HEK293 (cell line): ENCODE measurements around the gene CKB.

Experiments used
- GLI4 ChIP-seq: fragments of 450-650 bp; formaldehyde crosslinking; IDR thresholded peaks from 2 replicates; pipeline ENCODE4 v1.5.1; 2016; ENCODE audit warnings: missing biosample characterization, missing genetic modification characterization
- KLF10 ChIP-seq: fragments of 450-650 bp; IDR thresholded peaks from 2 replicates; pipeline ENCODE4 v1.5.1; 2018; ENCODE audit warnings: missing biosample characterization, mild to moderate bottlenecking, missing genetic modification characterization
- ZBTB11 ChIP-seq: fragments of 450-650 bp; formaldehyde crosslinking; conservative IDR thresholded peaks from 2 replicates; pipeline ENCODE4 v1.5.1; 2016; ENCODE audit warnings: low read depth, missing biosample characterization, missing genetic modification characterization
- ZBTB44 ChIP-seq: fragments of 450-650 bp; IDR thresholded peaks from 2 replicates; pipeline ENCODE4 v1.5.1; 2018; ENCODE audit warnings: missing biosample characterization, mild to moderate bottlenecking, missing genetic modification characterization
- ZFP69B ChIP-seq: fragments of 450-650 bp; formaldehyde crosslinking; IDR thresholded peaks from 2 replicates; pipeline ENCODE4 v1.5.1; 2016; ENCODE audit warnings: missing biosample characterization, missing genetic modification characterization
- ZNF24 ChIP-seq: fragments of 450-650 bp; formaldehyde crosslinking; IDR thresholded peaks from 2 replicates; pipeline ENCODE4 v1.5.1; 2016; ENCODE audit warnings: missing biosample characterization, missing genetic modification characterization
- ZNF362 ChIP-seq: fragments of 450-650 bp; formaldehyde crosslinking; IDR thresholded peaks from 2 replicates; pipeline ENCODE4 v1.5.1; 2016; ENCODE audit warnings: missing biosample characterization, missing genetic modification characterization
- ZNF398 ChIP-seq: fragments of 450-650 bp; formaldehyde crosslinking; IDR thresholded peaks from 2 replicates; pipeline ENCODE4 v1.5.1; 2017; ENCODE audit warnings: missing biosample characterization, missing genetic modification characterization
- ZNF488 ChIP-seq: fragments of 450-650 bp; formaldehyde crosslinking; IDR thresholded peaks from 2 replicates; pipeline ENCODE4 v1.5.1; 2016; ENCODE audit warnings: missing biosample characterization, missing genetic modification characterization
- TF ChIP-seq, protein P1 (sequence below): fragments of 450-650 bp; formaldehyde crosslinking; IDR thresholded peaks from 2 replicates; pipeline ENCODE4 v1.5.1; 2016; ENCODE audit warnings: missing biosample characterization, missing genetic modification characterization
- TF ChIP-seq, protein P2 (sequence below): fragments of 450-650 bp; formaldehyde crosslinking; IDR thresholded peaks from 2 replicates; pipeline ENCODE4 v1.5.1; 2016; ENCODE audit warnings: missing biosample characterization, missing genetic modification characterization

GRCh38 chr14:103501921-103502669, 20.5 kb downstream of the CKB start:
- TF ChIP-seq, protein P1, sequence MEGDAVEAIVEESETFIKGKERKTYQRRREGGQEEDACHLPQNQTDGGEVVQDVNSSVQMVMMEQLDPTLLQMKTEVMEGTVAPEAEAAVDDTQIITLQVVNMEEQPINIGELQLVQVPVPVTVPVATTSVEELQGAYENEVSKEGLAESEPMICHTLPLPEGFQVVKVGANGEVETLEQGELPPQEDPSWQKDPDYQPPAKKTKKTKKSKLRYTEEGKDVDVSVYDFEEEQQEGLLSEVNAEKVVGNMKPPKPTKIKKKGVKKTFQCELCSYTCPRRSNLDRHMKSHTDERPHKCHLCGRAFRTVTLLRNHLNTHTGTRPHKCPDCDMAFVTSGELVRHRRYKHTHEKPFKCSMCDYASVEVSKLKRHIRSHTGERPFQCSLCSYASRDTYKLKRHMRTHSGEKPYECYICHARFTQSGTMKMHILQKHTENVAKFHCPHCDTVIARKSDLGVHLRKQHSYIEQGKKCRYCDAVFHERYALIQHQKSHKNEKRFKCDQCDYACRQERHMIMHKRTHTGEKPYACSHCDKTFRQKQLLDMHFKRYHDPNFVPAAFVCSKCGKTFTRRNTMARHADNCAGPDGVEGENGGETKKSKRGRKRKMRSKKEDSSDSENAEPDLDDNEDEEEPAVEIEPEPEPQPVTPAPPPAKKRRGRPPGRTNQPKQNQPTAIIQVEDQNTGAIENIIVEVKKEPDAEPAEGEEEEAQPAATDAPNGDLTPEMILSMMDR (tag by site-specific recombination), result no peak
- TF ChIP-seq, protein P2, sequence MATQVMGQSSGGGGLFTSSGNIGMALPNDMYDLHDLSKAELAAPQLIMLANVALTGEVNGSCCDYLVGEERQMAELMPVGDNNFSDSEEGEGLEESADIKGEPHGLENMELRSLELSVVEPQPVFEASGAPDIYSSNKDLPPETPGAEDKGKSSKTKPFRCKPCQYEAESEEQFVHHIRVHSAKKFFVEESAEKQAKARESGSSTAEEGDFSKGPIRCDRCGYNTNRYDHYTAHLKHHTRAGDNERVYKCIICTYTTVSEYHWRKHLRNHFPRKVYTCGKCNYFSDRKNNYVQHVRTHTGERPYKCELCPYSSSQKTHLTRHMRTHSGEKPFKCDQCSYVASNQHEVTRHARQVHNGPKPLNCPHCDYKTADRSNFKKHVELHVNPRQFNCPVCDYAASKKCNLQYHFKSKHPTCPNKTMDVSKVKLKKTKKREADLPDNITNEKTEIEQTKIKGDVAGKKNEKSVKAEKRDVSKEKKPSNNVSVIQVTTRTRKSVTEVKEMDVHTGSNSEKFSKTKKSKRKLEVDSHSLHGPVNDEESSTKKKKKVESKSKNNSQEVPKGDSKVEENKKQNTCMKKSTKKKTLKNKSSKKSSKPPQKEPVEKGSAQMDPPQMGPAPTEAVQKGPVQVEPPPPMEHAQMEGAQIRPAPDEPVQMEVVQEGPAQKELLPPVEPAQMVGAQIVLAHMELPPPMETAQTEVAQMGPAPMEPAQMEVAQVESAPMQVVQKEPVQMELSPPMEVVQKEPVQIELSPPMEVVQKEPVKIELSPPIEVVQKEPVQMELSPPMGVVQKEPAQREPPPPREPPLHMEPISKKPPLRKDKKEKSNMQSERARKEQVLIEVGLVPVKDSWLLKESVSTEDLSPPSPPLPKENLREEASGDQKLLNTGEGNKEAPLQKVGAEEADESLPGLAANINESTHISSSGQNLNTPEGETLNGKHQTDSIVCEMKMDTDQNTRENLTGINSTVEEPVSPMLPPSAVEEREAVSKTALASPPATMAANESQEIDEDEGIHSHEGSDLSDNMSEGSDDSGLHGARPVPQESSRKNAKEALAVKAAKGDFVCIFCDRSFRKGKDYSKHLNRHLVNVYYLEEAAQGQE (tag by site-specific recombination), result no peak
- no peak for TF ChIP-seq KLF10 (tag by site-specific recombination)
- TF ChIP-seq ZNF488 (tag by site-specific recombination), result no peak
- no peak for TF ChIP-seq ZBTB44 (tag by site-specific recombination)
- TF ChIP-seq ZBTB11, result no peak
- TF ChIP-seq ZNF398, result no peak
- no peak for TF ChIP-seq ZFP69B (tag by site-specific recombination)
- no peak for TF ChIP-seq GLI4 (tag by site-specific recombination)
- no peak for TF ChIP-seq ZNF24 (tag by site-specific recombination)
- no peak for TF ChIP-seq ZNF362 (tag by site-specific recombination)
